Measurements from ENCODE around the gene FMO4.
"Not testable (repeated sequence)": the region's sequence is repeated elsewhere in the genome, so short reads cannot be mapped to it uniquely, and the experiment has no call there.

FMO4 gene

DNA sequence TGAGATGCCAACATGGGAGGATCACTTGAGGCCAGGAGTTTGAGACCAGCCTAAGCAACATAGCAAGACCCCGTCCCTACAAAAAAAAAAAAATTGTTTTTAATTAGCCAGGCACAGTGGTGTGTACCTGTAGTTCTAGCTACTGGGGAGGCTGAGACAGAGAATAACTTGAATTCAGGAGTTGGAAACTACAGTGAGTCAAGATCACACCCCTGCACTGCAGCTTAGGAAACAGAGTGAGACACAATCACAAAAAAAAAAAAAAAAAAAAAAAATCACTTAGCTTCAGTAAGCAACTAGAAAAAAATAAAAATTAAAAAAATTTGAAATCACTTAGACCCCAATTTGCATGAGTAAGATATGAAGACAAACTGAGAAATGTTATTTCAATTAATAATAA lies 53.5 kb downstream of the FMO4 start:
- TF ChIP-seq, protein P1, sequence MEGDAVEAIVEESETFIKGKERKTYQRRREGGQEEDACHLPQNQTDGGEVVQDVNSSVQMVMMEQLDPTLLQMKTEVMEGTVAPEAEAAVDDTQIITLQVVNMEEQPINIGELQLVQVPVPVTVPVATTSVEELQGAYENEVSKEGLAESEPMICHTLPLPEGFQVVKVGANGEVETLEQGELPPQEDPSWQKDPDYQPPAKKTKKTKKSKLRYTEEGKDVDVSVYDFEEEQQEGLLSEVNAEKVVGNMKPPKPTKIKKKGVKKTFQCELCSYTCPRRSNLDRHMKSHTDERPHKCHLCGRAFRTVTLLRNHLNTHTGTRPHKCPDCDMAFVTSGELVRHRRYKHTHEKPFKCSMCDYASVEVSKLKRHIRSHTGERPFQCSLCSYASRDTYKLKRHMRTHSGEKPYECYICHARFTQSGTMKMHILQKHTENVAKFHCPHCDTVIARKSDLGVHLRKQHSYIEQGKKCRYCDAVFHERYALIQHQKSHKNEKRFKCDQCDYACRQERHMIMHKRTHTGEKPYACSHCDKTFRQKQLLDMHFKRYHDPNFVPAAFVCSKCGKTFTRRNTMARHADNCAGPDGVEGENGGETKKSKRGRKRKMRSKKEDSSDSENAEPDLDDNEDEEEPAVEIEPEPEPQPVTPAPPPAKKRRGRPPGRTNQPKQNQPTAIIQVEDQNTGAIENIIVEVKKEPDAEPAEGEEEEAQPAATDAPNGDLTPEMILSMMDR (IDR thresholded peaks at IDR 0.05; ENCODE audit: low read depth, low read length): no peak
- DNase-seq (ENCODE audit: extremely low read depth, low read depth): no peak

DNA sequence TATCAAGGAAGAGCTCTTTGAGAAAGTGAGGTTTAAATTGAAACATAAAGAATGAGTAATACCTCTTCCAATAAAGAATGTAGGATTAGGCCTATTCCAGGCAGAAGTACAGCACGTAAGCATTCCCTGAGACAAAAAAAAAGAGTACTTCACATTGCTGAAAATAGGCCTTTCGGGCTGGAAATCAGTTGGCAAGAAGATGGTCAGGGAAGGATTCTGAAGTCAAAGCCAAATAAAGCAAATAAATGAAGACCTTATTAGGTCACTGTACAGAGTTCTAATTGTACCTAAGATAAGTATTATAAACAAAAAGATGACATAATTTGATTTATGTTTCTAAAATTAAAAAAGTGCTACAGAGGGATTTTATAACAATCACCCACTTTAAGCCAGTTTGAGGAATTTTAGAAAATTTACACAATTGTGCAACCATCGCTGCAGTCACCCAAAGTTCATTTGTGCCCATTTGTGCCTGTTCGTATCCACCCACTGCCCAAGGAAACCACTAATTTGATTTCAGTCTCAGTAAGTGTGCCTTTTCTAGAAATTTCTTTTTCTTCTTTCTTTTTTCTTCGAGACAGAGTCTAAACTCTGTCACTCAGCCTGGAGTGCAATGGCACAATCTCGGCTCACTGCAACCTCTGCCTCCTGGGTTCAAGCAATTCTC lies 58.6 kb downstream of the FMO4 start:
- no peak for DNase-seq (ENCODE audit: extremely low read depth, low read depth)

DNA sequence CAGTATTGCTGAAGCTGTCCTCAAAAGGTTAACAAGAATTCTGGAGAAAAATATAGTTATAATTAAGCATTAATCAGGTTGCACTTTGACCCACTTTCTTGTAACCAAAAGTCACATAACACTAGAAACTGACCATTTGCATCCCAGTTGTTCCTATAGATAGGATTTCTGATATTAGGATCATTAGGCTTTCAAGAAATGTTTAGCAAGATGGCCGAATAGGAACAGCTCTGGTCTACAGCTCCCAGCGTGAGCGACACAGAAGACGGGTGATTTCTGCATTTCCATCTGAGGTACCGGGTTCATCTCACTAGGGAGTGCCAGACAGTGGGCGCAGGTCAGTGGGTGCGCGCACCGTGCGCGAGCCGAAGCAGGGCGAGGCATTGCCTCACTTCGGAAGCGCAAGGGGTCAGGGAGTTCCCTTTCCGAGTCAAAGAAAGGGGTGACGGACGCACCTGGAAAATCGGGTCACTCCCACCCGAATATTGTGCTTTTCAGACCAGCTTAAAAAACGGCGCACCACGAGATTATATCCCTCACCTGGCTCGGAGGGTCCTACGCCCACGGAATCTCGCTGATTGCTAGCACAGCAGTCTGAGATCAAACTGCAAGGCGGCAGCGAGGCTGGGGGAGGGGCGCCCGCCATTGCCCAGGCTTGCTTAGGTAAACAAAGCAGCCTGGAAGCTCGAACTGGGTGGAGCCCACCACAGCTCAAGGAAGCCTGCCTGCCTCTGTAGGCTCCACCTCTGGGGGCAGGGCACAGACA lies 59.6 kb downstream of the FMO4 start:
- DNase-seq (ENCODE audit: extremely low read depth, low read depth): not testable (repeated sequence)

More for the DNA sequence above, 58.6 kb downstream of the FMO4 start:
- TF ChIP-seq, protein P1 (IDR thresholded peaks at IDR 0.05; ENCODE audit: low read depth, low read length): no peak

DNA sequence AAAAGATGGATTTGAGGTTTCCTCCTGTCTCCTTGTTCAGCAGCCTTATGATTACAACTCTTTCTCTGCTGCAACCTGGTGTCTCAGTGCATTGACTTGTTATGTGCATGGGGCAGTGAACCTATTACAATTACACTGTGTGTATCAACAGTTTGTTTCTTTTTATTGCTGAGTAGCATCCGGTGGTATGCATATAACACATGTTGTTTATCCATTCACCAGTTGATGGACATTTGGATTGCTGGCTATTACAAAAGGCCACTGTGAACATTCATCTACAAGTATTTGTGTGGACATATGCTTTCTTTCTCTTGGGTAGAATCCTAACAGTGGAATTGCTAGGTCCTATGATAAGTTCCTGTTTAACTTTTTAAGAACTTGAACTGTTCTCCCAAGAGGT lies 65.9 kb downstream of the FMO4 start:
- TF ChIP-seq, protein P1 (IDR thresholded peaks at IDR 0.05; ENCODE audit: low read depth, low read length): no peak

DNA sequence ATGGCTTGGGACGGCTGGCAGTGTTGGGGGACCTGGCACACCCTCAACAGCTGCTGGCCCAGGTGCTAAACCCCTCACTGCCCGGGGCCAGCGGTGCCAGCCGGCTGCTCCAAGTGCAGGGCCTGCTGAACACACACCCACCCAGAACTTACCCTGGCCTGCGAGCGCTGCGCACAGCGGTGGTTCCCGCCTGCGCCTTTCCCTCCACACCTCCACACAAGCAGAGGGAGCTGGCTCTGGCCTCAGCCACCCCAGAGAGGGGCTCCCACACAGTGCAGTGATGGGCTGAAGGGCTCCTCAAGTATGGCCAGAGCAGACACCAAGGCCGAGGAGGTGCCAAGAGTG lies 67.9 kb downstream of the FMO4 start:
- DNase-seq (ENCODE audit: extremely low read depth, low read depth): no peak

More for the DNA sequence above, 65.9 kb downstream of the FMO4 start:
- DNase-seq (ENCODE audit: extremely low read depth, low read depth): no peak

DNA sequence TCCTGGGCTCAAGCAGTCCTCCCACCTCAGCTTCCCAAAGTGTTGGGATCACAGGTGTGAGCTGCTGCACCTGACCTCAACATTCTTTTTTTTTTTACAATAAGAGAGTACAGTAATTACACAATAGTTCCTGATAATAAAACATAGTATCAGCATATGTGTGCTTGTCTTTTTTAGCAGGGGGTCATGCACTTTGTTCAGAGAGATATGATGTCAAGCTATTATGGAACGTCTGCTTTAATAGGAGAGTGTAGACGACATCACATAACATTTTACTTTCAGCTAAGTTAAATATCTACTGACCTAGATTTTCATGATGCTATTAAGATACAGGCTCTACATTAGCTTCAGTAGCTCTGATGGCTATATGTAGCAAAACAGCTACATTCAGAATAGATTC lies 70.5 kb downstream of the FMO4 start:
- DNase-seq (ENCODE audit: extremely low read depth, low read depth): no peak
- TF ChIP-seq, protein P1 (IDR thresholded peaks at IDR 0.05; ENCODE audit: low read depth, low read length): no peak

More for the DNA sequence above, 67.9 kb downstream of the FMO4 start:
- TF ChIP-seq, protein P1 (IDR thresholded peaks at IDR 0.05; ENCODE audit: low read depth, low read length): no peak

DNA sequence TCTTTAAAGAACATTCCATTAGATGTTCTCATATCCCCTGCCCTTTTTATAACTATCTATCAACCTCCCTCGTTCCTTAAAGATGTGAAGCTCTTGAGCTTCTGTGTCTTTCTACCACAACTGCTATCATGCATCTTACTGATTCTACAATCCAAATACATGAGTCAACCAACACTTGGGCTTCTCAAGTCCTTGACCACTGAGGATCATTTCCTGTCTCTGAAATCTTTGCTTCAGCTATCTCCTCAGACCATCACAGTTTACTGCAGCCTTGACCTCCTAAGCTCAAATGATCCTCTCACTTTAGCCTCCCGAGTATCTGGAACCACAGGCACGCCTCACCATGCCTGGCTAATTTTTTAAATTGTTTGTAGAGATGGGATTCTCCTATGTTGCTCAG lies 75.2 kb downstream of the FMO4 start:
- DNase-seq (ENCODE audit: extremely low read depth, low read depth): no peak

DNA sequence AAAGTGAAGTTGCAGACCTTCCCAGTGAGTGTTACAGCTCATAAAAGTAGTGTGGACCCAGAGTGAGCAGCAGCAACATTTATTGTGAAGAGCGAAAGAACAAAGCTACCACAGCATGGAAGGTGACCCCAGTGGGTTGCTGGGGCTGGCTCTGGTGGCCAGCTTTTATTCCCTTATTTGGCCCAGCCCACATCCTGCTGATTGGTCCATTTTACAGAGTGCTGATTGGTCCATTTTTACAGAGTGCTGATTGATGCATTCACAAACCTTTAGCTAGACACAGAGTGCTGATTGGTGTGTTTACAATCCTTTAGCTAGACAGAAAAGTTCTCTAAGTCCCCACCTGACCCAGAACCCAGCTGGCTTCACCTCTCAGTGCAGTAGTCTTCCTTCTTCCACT lies 76.8 kb downstream of the FMO4 start:
- not testable (repeated sequence) for DNase-seq (ENCODE audit: extremely low read depth, low read depth)

More for the DNA sequence above, 75.2 kb downstream of the FMO4 start:
- TF ChIP-seq, protein P1 (IDR thresholded peaks at IDR 0.05; ENCODE audit: low read depth, low read length): no peak
